ENCODE measurements around the gene PARG. TPM values are rescaled to one million over a fixed set of nuclear protein-coding genes. Genes with fewer than 3 reads are reported as not detected.
"Not testable (repeated sequence)": the region's sequence is repeated elsewhere in the genome, so short reads cannot be mapped to it uniquely, and the experiment has no call there.

Gene PARG
- total and polyA plus RNA-seq, 9 of the 15 experiments (the other 6 are each of a cell fraction or from before 2014, with no cell fraction given), result 8.5 to 49.9 (median 28.8) TPM

DNA sequence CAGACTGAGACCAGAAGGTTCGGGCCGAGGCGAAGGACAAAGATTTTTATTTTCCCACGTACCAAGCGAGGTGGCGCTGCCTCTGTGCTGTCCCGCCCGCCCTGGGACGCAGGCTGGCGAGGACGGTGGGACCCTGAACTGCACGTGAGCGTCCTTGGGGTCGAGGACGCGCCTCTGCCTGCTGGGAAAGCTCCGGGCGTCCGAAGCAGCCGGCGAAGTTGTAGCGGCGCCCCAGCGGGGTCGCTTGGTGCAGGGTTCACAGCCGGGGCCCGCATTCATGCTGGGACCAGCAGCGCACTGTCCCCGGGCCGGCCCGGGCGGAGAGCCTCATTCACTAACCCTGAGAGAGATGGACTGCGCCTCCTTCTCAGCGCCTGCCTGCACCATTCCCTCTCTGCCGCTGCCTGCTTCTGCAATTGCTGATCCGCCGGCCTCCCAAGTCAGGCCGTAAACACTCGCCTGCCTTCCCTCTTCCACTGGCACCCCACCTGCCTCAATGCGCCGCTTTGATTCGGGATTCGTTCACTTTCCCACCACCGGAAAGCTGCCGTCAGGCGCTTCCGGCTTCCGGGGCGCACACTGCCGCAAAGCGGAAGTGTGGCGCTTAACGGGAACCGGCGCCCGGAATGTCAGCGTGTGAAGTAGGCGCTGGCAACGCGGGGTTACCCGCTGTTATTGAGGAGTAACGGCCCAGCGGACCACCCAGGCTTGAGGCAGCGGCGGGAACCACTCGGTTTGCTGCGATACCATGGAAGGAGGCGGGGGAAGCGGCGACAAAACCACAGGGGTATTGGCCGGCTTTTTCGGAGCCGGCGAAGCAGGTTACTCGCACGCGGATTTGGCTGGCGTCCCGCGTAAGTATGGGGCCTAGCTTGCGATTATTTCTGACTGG lies at the start of gene PARG, which contains the start of gene TIMM23B (continued):
- TF ChIP-seq JUND (IDR thresholded peaks at IDR 0.05; ENCODE audit: borderline replicate concordance, low read depth, low read length) (0 out of 2 replicates have a peak, but pooled peaks have one; percentile 28), ZBTB12 (CRISPR knock-in tag; IDR thresholded peaks at IDR 0.05) (0 out of 2 replicates have a peak, but pooled peaks have one; percentile 21), PHF20 (IDR thresholded peaks at IDR 0.05; ENCODE audit: partially characterized antibody) (peak; percentile 81), PHF8 (IDR thresholded peaks at IDR 0.05; ENCODE audit: borderline replicate concordance, low read length) (peak; percentile 66; the same call in 1 of the 2 replicates), HBP1 (CRISPR knock-in tag; IDR thresholded peaks at IDR 0.05) (0 out of 2 replicates have a peak, but pooled peaks have one; percentile 25), ATF7 (IDR thresholded peaks at IDR 0.05) (peak; percentile 39; the same call in 1 of the 2 replicates), ZBTB7A (IDR thresholded peaks at IDR 0.05; ENCODE audit: borderline replicate concordance, control insufficient read depth, low read depth, low read length) (peak; percentile 33; the same call in 1 of the 2 replicates), TAF9B (IDR thresholded peaks at IDR 0.05; ENCODE audit: partially characterized antibody) (peak; percentile 89), RB1 (IDR thresholded peaks at IDR 0.05; ENCODE audit: low read depth) (peak; percentile 29; the same call in 1 of the 2 replicates), ESRRA (IDR thresholded peaks at IDR 0.05; ENCODE audit: borderline replicate concordance, low read depth) (peak; percentile 14; the same call in 1 of the 2 replicates), CREB1 (IDR thresholded peaks at IDR 0.05) (peak; percentile 46; the same call in 1 of the 2 replicates), THAP7 (CRISPR knock-in tag; IDR thresholded peaks at IDR 0.05) (0 out of 2 replicates have a peak, but pooled peaks have one; percentile 78), MAX (CRISPR knock-in tag; IDR thresholded peaks at IDR 0.05) (peak; percentile 79), ETV5 (CRISPR knock-in tag; IDR thresholded peaks at IDR 0.05; ENCODE audit: low read depth) (peak; percentile 67), SUPT5H (IDR thresholded peaks at IDR 0.05) (peak; percentile 86), HNRNPLL (IDR thresholded peaks at IDR 0.05; ENCODE audit: low read depth, low read length, poor library complexity, severe bottlenecking) (peak; percentile 54), SIN3B (IDR thresholded peaks at IDR 0.05; ENCODE audit: low read depth) (peak; percentile 88), PML (IDR thresholded peaks at IDR 0.05; ENCODE audit: low read length) (peak; percentile 53; the same call in 1 of the 2 replicates), ELF2 (CRISPR knock-in tag; IDR thresholded peaks at IDR 0.05) (0 out of 2 replicates have a peak, but pooled peaks have one; percentile 38), MBD2 (IDR thresholded peaks at IDR 0.05; ENCODE audit: borderline replicate concordance, low read depth) (peak; percentile 60; the same call in 1 of the 2 replicates), CXXC5 (CRISPR knock-in tag; IDR thresholded peaks at IDR 0.05) (peak; percentile 73), C11orf30 (IDR thresholded peaks at IDR 0.05; ENCODE audit: low read depth) (peak; percentile 91), KDM1A (IDR thresholded peaks at IDR 0.05) (peak; percentile 6 to 42; a peak in 1 of 4 replicates)
- TF ChIP-seq JUND (tag; IDR thresholded peaks at IDR 0.05; ENCODE audit: borderline replicate concordance, low read depth, low read length); CREB1 (CRISPR knock-in tag; IDR thresholded peaks at IDR 0.05): not testable (repeated sequence)

Measured in K562 (cell line).